GM13977 (cell line): ENCODE measurements around the gene NOP9.

Source experiments
- DNase-seq: peaks from one replicate; pipeline ENCODE4 v3.0.0; 2012; ENCODE audit warnings: low spot score
- CTCF ChIP-seq: IDR thresholded peaks from 2 replicates; pipeline ENCODE4 v1.5.1; 2012; ENCODE audit warnings: mild to moderate bottlenecking, control low read depth; ENCODE audit not compliant: insufficient read depth; ENCODE audit errors: extremely low read depth, missing control alignments
- in situ Hi-C: fragments of 300-500 bp; cut with MboI; formaldehyde crosslinking; loops from one replicate; pipeline ENCODE4 v1.12.0; 2022; ENCODE audit warnings: low sequenced_read_pairs, low pct_unique_long_range_greater_than_20kb, mixed read lengths, inconsistent platforms; ENCODE audit not compliant: unreplicated experiment

The NOP9 gene

GRCh38 chr14:24312736-24313507, 13.3 kb downstream of the NOP9 start:
- in situ Hi-C loops = no loop called here
- DNase-seq = no peak
- TF ChIP-seq CTCF = no peak

GRCh38 chr14:24313913-24314312, 14.3 kb downstream of the NOP9 start:
- in situ Hi-C loops = no loop called here
- DNase-seq = no peak
- no peak for TF ChIP-seq CTCF

- no peak for TF ChIP-seq CTCF
- no peak for DNase-seq
- in situ Hi-C loops = no loop called here
Measured at GRCh38 chr14:24314377-24315193, 14.9 kb downstream of the NOP9 start.

- in situ Hi-C loops = no loop called here
- TF ChIP-seq CTCF = no peak
- DNase-seq = no peak
Measured at GRCh38 chr14:24315243-24315806, 15.7 kb downstream of the NOP9 start.

GRCh38 chr14:24315807-24316596, 16.4 kb downstream of the NOP9 start:
- TF ChIP-seq CTCF = no peak
- in situ Hi-C loops = no loop called here
- no peak for DNase-seq

GRCh38 chr14:24316597-24316950, 16.9 kb downstream of the NOP9 start:
- in situ Hi-C loops = no loop called here
- DNase-seq = no peak
- TF ChIP-seq CTCF = no peak
